Activated CD4-positive, alpha-beta memory T cell treated with anti-CD3 and anti-CD28 coated beads, Interleukin-2, amount 10 ng/mL, durations not matched to agents 7 days and 5 days (primary cell): ENCODE results near the gene ZNF84. TPM values are rescaled to one million over a fixed set of nuclear protein-coding genes. Genes with fewer than 3 reads are reported as not detected.
A peak's percentile ranks its signal among the peaks of the same experiment; 100 is the strongest.

Experiments
- CTCF ChIA-PET: fragments of 350-600 bp; sonication (Branson Sonifier 250); formaldehyde crosslinking; loops from one replicate; lab custom pipeline; 2021; ENCODE audit warnings: antibody characterized with exemption, inconsistent platforms; lab: Charles Lee
- POLR2A ChIA-PET: fragments of 350-600 bp; sonication (Branson Sonifier 250); formaldehyde crosslinking; loops from one replicate; lab custom pipeline; 2021; ENCODE audit warnings: antibody characterized with exemption; lab: Charles Lee
- DNase-seq: peaks from one replicate; pipeline ENCODE4 v3.0.0-alpha.2; 2020
- H3K27ac Mint-ChIP-seq: one replicate; pipeline ENCODE4 v1.8.0; 2021; ENCODE audit warnings: mild to moderate bottlenecking, mixed read lengths
- H3K27me3 Mint-ChIP-seq: one replicate; pipeline ENCODE4 v1.8.0; 2021; ENCODE audit warnings: mixed read lengths
- H3K36me3 Mint-ChIP-seq: one replicate; pipeline ENCODE4 v1.8.0; 2021; ENCODE audit warnings: low read depth, mixed read lengths
- H3K4me1 Mint-ChIP-seq: one replicate; pipeline ENCODE4 v1.8.0; 2021; ENCODE audit warnings: mixed read lengths
- H3K4me3 Mint-ChIP-seq: one replicate; pipeline ENCODE4 v1.8.0; 2021; ENCODE audit warnings: mild to moderate bottlenecking, mixed read lengths
- H3K9me3 Mint-ChIP-seq: one replicate; pipeline ENCODE4 v1.8.0; 2021; ENCODE audit warnings: mixed read lengths
- total RNA-seq, 2 experiments: library from RNA; stranded (reverse); gene quantifications; one replicate each; pipeline ENCODE4 v1.2.3, GENCODE V29; 2021

The ZNF84 gene
- total RNA-seq, 2 experiments from 2014 or later: 17.4 to 17.5 TPM

GRCh38 chr12:133080026-133080367, 42.7 kb downstream of the ZNF84 start:
- POLR2A ChIA-PET: interaction anchor here (0.6 to 2.1 kb wide), 9 partner anchors 42 to 318 kb away, joined by 3 to 12 read pairs (median 3); partner anchors contain the start of genes ZNF10, ZNF26, ZNF268 and ZNF891
- peak; percentile 97 for DNase-seq
- CTCF ChIA-PET: interaction anchor here (1.0 to 1.1 kb wide), 3 partner anchors 50 to 101 kb away, joined by 4 to 13 read pairs (median 6); partner anchors contain the start of genes ZNF10, ZNF268 and ZNF891
- H3K4me3 Mint-ChIP-seq: no peak overlapping the region
- H3K36me3 Mint-ChIP-seq: peaks cover 46% of the 10 kb centered on the region
- no peaks in the 10 kb centered on the region for H3K27me3 Mint-ChIP-seq
- peaks cover 13% of the 10 kb centered on the region for H3K4me1 Mint-ChIP-seq
- peaks cover 43% of the 10 kb centered on the region for H3K9me3 Mint-ChIP-seq
- no peak overlapping the region for H3K27ac Mint-ChIP-seq

DNA sequence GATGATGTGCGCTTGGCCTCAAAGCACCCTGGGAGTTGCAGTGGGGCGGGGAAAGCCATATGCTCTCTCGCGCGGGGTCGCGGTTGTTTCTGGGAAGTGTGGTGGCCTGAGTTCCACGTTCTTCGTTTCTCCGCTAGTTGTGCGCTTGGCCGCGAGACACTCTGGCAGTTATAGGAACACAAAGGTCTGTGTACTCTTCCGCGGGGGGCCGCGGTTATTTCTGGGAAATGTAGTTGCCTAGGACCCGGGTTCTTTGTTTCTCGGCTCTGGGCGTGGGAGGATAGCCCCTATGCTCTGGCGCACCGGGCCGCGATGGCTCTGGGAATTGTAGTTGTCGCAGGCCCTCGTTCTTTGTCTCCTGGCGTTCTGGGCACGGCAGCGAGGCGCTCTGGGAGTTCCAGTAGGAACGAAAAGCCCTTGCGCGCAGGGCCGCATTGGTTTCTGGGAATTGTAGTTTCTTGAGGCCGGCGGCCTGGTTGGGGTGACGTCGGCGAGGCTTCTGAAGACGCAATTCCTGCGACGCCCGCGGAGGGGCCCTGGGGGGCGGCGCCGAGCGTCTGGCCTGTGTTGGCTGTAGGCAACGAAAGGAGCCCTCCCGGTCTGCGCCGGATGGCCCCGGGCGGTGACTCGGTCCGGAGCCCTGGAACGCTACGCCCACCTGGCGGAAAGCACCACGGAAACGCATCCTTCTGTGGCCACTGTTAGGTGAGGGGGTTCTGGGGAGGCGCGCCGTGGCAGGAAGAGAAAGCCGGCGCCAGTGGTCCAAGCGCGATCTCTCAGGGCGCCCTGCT, 43.3 kb downstream of the ZNF84 start, which contains the start of gene ZNF140:
Gene ZNF140 (plus strand): TSS at position 556 of the 791 bp plus-strand sequence. CDS start 398 bp downstream, outside the sequence.
- no peak within 1 kb of the TSS for H3K4me3 Mint-ChIP-seq
- CTCF ChIA-PET: interaction anchor here (1.0 to 1.2 kb wide), 5 partner anchors 50 to 172 kb away, joined by 3 to 13 read pairs (median 5); partner anchors contain the start of genes ZNF10, ZNF268 and ZNF891

DNA sequence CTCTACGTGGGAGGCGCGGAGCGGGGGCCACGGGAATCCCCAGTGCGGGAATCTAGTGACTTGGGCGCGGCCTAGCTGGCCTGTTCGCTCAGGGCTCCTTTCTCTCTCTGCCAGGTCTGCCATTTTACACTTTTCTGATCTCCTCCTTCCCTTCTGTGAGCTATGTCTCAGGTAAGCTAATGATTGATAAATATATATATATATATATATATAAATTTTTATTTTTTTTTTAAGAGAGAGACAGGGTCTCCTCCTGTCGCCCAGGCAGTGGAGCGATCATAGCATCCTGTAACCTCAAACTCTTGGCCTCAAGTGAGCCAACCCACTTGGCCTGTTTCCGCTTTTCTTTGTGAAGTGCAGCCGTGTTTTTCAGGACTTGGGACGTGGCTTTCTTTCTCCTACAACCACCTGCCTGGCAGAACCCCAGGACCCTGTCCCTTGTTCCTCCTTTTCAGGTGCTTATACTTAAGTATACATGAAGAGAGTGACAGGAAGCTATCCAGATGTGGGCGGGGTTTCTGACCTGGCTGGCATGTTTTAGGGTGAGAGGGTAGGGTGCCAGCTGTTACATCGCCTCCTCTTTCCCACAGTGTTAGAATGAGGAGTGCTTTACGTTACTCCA, 44.0 kb downstream of the ZNF84 start:
- peaks cover 58% of the 10 kb centered on the region for H3K36me3 Mint-ChIP-seq
- peaks cover 44% of the 10 kb centered on the region for H3K9me3 Mint-ChIP-seq
- no peak overlapping the region for H3K27ac Mint-ChIP-seq
- peaks cover 13% of the 10 kb centered on the region for H3K4me1 Mint-ChIP-seq
- ChIA-PET CTCF (interaction anchor here (0.7 to 1.2 kb wide), 4 partner anchors 18 to 172 kb away, joined by 3 to 5 read pairs (median 4); partner anchors contain the start of genes ZNF10, ZNF268 and ZNF891), POLR2A (interaction anchor here (1.0 to 2.1 kb wide), 4 partner anchors 49 to 100 kb away, joined by 3 to 12 read pairs (median 10); partner anchors contain the start of genes ZNF10, ZNF26, ZNF268 and ZNF891)
- H3K27me3 Mint-ChIP-seq: no peaks in the 10 kb centered on the region
- peak; percentile 17 for DNase-seq
- H3K4me3 Mint-ChIP-seq: no peak overlapping the region

More for the DNA sequence above, 43.3 kb downstream of the ZNF84 start, which contains the start of gene ZNF140:
- POLR2A ChIA-PET: interaction anchor here (0.6 to 2.1 kb wide), 10 partner anchors 43 to 318 kb away, joined by 3 to 12 read pairs (median 5); partner anchors contain the start of genes ZNF10, ZNF26, ZNF268 and ZNF891
- Mint-ChIP-seq H3K4me1 (peaks cover 13% of the 10 kb centered on the region), H3K9me3 (peaks cover 40% of the 10 kb centered on the region), H3K36me3 (peaks cover 52% of the 10 kb centered on the region), H3K27ac (no peak within 1 kb of the TSS), H3K27me3 (no peaks in the 10 kb centered on the region)
- DNase-seq: peak; percentile 94

GRCh38 chr12:133083345-133083744, 46.0 kb downstream of the ZNF84 start:
- ChIA-PET CTCF (interaction anchor here (0.6 kb wide), 1 partner anchor 664 kb away, joined by 5 read pairs; no protein-coding TSS in a partner anchor), POLR2A (no interaction called here)
- DNase-seq: no peak
- Mint-ChIP-seq H3K27me3 (no peaks in the 10 kb centered on the region), H3K27ac (no peak overlapping the region), H3K4me3 (no peak overlapping the region), H3K36me3 (peaks cover 73% of the 10 kb centered on the region), H3K4me1 (peaks cover 11% of the 10 kb centered on the region), H3K9me3 (peaks cover 44% of the 10 kb centered on the region)

- no peak for DNase-seq
- H3K27ac Mint-ChIP-seq: no peak overlapping the region
- H3K27me3 Mint-ChIP-seq: no peaks in the 10 kb centered on the region
- H3K36me3 Mint-ChIP-seq: peaks cover 86% of the 10 kb centered on the region
- ChIA-PET POLR2A (no interaction called here), CTCF (no interaction called here)
- H3K4me1 Mint-ChIP-seq: no peaks in the 10 kb centered on the region
- H3K9me3 Mint-ChIP-seq: peaks cover 78% of the 10 kb centered on the region
- no peak overlapping the region for H3K4me3 Mint-ChIP-seq
These were observed 68.3 kb downstream of the ZNF84 start for GRCh38 chr12:133105620-133106019.

GRCh38 chr12:133106253-133106652, 68.9 kb downstream of the ZNF84 start:
- Mint-ChIP-seq H3K4me3 (no peak overlapping the region), H3K36me3 (peaks cover 83% of the 10 kb centered on the region), H3K4me1 (no peaks in the 10 kb centered on the region), H3K27ac (no peak overlapping the region), H3K27me3 (no peaks in the 10 kb centered on the region), H3K9me3 (peaks cover 78% of the 10 kb centered on the region)
- POLR2A ChIA-PET: no interaction called here
- CTCF ChIA-PET: no interaction called here
- DNase-seq: no peak

DNA sequence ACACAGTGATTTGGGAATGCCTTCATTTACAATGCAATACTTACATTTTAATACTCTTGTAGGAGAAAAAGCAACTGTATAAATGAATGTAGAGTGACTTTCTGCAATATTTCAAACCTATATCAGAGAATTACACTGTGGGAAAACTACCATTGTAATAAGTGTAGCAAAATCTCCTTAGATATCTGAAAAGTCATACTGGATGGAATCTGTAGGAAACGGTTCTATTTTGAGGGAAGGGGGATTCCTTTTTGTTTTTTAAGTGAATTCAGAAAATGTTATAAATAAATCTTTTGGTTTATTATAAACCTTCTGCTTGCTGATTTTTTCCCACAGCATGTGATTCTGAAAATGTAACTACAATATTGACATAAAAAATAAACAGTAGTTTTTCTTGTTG, 69.8 kb downstream of the ZNF84 start:
- H3K4me3 Mint-ChIP-seq: no peak overlapping the region
- H3K9me3 Mint-ChIP-seq: peaks cover 76% of the 10 kb centered on the region
- peaks cover 80% of the 10 kb centered on the region for H3K36me3 Mint-ChIP-seq
- H3K27ac Mint-ChIP-seq: no peak overlapping the region
- DNase-seq: no peak
- no peaks in the 10 kb centered on the region for H3K4me1 Mint-ChIP-seq
- H3K27me3 Mint-ChIP-seq: no peaks in the 10 kb centered on the region
- CTCF ChIA-PET: no interaction called here
- POLR2A ChIA-PET: no interaction called here

- no peak overlapping the region for H3K4me3 Mint-ChIP-seq
- ChIA-PET POLR2A (no interaction called here), CTCF (no interaction called here)
- H3K27ac Mint-ChIP-seq: no peak overlapping the region
- peaks cover 71% of the 10 kb centered on the region for H3K36me3 Mint-ChIP-seq
- no peak for DNase-seq
- no peaks in the 10 kb centered on the region for H3K27me3 Mint-ChIP-seq
- no peaks in the 10 kb centered on the region for H3K4me1 Mint-ChIP-seq
- peaks cover 76% of the 10 kb centered on the region for H3K9me3 Mint-ChIP-seq
These were observed 70.8 kb downstream of the ZNF84 start for GRCh38 chr12:133108150-133108549.

Other genes starting within 250 kb of the ZNF84 start
- 10 to 100 TPM; 46.2 to 46.5 TPM for gene GOLGA3, start 208.6 kb upstream of the ZNF84 start, total RNA-seq
- 10 to 100 TPM; 78.7 to 78.8 TPM for gene CHFR, start 149.9 kb upstream of the ZNF84 start, total RNA-seq
- gene ZNF605, start 81.2 kb upstream of the ZNF84 start, total RNA-seq: 1 to 10 TPM; 7.2 to 7.9 TPM
- 10 to 100 TPM; 15.2 to 15.5 TPM for gene ZNF26, start 51.1 kb upstream of the ZNF84 start, total RNA-seq
- gene ZNF140, start 43.4 kb downstream of the ZNF84 start, total RNA-seq: 10 to 100 TPM; 15.8 to 18.8 TPM
- gene ZNF891, start 92.8 kb downstream of the ZNF84 start, total RNA-seq: 1 to 10 TPM; 1.6 TPM
- 1 to 10 TPM; 4.7 to 4.8 TPM for gene ZNF10, start 93.1 kb downstream of the ZNF84 start, total RNA-seq
- gene ZNF268, start 144.0 kb downstream of the ZNF84 start, total RNA-seq: 10 to 100 TPM; 15.8 to 18.4 TPM
- gene ANHX, start 198.4 kb downstream of the ZNF84 start, total RNA-seq: not detected